Mucosa of stomach (tissue), 1 donor: Measurements from ENCODE around the gene MINDY3.

Experiments
- H3K27me3 ChIP-seq: one replicate; pipeline ENCODE4 v1.7.0; 2013; ENCODE audit warnings: mild to moderate bottlenecking, low read length; ENCODE audit not compliant: control insufficient read depth, insufficient read depth
- H3K36me3 ChIP-seq: one replicate; pipeline ENCODE4 v1.7.0; 2013; ENCODE audit warnings: low read length; ENCODE audit not compliant: control insufficient read depth, insufficient read depth
- H3K4me1 ChIP-seq: one replicate; pipeline ENCODE4 v1.7.0; 2013; ENCODE audit warnings: mild to moderate bottlenecking, low read length; ENCODE audit not compliant: control insufficient read depth, insufficient read depth
- H3K4me3 ChIP-seq: one replicate; pipeline ENCODE4 v1.7.0; 2013; ENCODE audit warnings: low read length
- H3K9ac ChIP-seq: one replicate; pipeline ENCODE4 v1.7.0; 2013; ENCODE audit warnings: mild to moderate bottlenecking, low read length, moderate library complexity
- H3K9me3 ChIP-seq: one replicate; pipeline ENCODE4 v1.7.0; 2013; ENCODE audit warnings: mild to moderate bottlenecking, low read length, moderate library complexity; ENCODE audit not compliant: control insufficient read depth
- donor health status: Pancreatic carcinoma.

MINDY3 gene

GRCh38 chr10:15871823-15872222 is 11.5 kb upstream of the MINDY3 start:
- H3K4me3 ChIP-seq, result no peak overlapping the region
- H3K4me1 ChIP-seq, result peaks cover 2% of the 10 kb centered on the region
- H3K36me3 ChIP-seq, result no peaks in the 10 kb centered on the region
- no peak overlapping the region for H3K9ac ChIP-seq
- no peaks in the 10 kb centered on the region for H3K9me3 ChIP-seq
- H3K27me3 ChIP-seq, result peaks cover 8% of the 10 kb centered on the region

DNA sequence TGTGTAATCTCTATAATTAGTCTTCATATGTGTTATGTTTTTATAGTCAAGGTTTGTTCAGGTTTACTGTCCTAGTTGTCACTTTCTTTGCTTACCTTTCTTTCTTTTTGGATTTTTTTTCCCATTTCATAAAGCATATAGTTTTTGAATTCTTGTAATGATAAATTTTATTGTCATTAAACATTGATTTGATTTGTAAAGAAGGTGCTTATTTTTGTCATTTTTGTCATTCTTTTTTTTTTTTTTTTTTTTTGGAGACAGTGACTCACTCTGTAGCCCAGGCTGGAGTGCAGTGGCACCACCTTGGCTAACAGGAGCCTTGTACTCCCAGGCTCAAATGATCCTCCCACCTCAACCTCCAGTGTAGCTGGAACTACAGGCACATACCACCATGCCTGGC is 9.6 kb upstream of the MINDY3 start:
- H3K27me3 ChIP-seq, result peaks cover 8% of the 10 kb centered on the region
- H3K9me3 ChIP-seq, result no peaks in the 10 kb centered on the region
- peaks cover 6% of the 10 kb centered on the region for H3K4me1 ChIP-seq

GRCh38 chr10:15868006-15868405 is 7.7 kb upstream of the MINDY3 start:
- Histone ChIP-seq H3K9me3 (no peaks in the 10 kb centered on the region), H3K36me3 (no peaks in the 10 kb centered on the region), H3K9ac (no peak overlapping the region), H3K27me3 (peaks cover 8% of the 10 kb centered on the region), H3K4me3 (no peak overlapping the region), H3K4me1 (peaks cover 12% of the 10 kb centered on the region)

More for the DNA sequence above, 9.6 kb upstream of the MINDY3 start:
- Histone ChIP-seq H3K4me3 (no peak overlapping the region), H3K36me3 (no peaks in the 10 kb centered on the region), H3K9ac (no peak overlapping the region)

DNA sequence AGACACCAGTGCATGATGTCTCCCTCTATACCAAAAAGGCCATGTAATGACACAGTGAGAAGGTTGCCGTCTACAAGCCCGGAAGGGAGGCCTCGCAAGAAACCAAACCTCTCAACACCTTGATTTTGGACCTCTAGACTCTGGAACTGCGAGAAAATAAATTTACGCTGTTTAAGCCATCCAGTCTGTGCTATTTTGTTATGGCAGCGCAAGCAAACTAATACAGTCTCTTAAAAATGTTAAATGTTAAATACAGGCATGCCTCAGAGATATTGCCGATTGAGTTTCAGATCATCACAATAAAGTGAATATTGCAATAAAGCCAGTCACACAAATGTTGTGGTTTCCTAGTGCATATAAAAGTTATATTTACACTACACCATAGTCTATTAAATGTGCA is 5.0 kb upstream of the MINDY3 start:
- H3K4me1 ChIP-seq, result peaks cover 18% of the 10 kb centered on the region
- H3K9me3 ChIP-seq, result no peaks in the 10 kb centered on the region
- peaks cover 3% of the 10 kb centered on the region for H3K27me3 ChIP-seq
- no peaks in the 10 kb centered on the region for H3K36me3 ChIP-seq
- H3K9ac ChIP-seq, result no peak overlapping the region
- H3K4me3 ChIP-seq, result no peak overlapping the region

- H3K4me3 ChIP-seq, result no peak overlapping the region
- H3K27me3 ChIP-seq, result no peaks in the 10 kb centered on the region
- no peaks in the 10 kb centered on the region for H3K36me3 ChIP-seq
Measured at GRCh38 chr10:15864419-15864818, 4.1 kb upstream of the MINDY3 start.

GRCh38 chr10:15863733-15864132 is 3.4 kb upstream of the MINDY3 start:
- Histone ChIP-seq H3K4me1 (peaks cover 21% of the 10 kb centered on the region), H3K27me3 (no peaks in the 10 kb centered on the region)

More at GRCh38 chr10:15864419-15864818, 4.1 kb upstream of the MINDY3 start:
- no peaks in the 10 kb centered on the region for H3K9me3 ChIP-seq
- H3K9ac ChIP-seq, result no peak overlapping the region
- H3K4me1 ChIP-seq, result peaks cover 18% of the 10 kb centered on the region

DNA sequence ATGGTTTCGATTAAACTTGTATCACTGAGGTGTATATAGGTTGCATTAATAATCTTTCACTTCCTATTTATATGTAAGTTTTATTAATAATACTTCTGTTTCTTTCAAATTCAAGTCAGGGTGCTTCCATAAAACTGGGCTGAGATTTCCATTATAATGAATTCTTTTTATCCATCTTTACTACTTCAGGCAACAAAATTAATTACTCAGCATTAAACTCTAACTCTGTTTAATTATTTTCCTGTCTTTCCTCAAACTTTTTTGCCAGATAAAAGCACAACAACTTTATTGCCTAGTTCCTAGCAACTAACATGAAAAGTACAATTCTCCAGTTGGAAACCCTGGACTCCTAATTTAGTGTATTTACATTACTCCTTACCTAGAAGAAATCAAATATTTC is 3.0 kb upstream of the MINDY3 start:
- H3K4me1 ChIP-seq, result peaks cover 22% of the 10 kb centered on the region
- H3K4me3 ChIP-seq, result no peak overlapping the region
- H3K9ac ChIP-seq, result no peak overlapping the region
- no peaks in the 10 kb centered on the region for H3K36me3 ChIP-seq
- no peaks in the 10 kb centered on the region for H3K27me3 ChIP-seq
- no peaks in the 10 kb centered on the region for H3K9me3 ChIP-seq

More at GRCh38 chr10:15863733-15864132, 3.4 kb upstream of the MINDY3 start:
- no peak overlapping the region for H3K9ac ChIP-seq
- no peak overlapping the region for H3K4me3 ChIP-seq
- no peaks in the 10 kb centered on the region for H3K36me3 ChIP-seq
- H3K9me3 ChIP-seq, result no peaks in the 10 kb centered on the region

GRCh38 chr10:15860692-15861201 is 440 bp upstream of the MINDY3 start:
- Histone ChIP-seq H3K36me3 (no peaks in the 10 kb centered on the region), H3K9ac (peak overlapping the region; percentile 75), H3K9me3 (no peaks in the 10 kb centered on the region), H3K27me3 (no peaks in the 10 kb centered on the region), H3K4me3 (peak overlapping the region; percentile 87), H3K4me1 (peaks cover 22% of the 10 kb centered on the region)

- Histone ChIP-seq H3K36me3 (no peaks in the 10 kb centered on the region), H3K9ac (peak overlapping the region; percentile 75), H3K4me3 (peak overlapping the region; percentile 87), H3K27me3 (no peaks in the 10 kb centered on the region), H3K9me3 (no peaks in the 10 kb centered on the region), H3K4me1 (peaks cover 22% of the 10 kb centered on the region)
Measured at GRCh38 chr10:15859509-15859905, 800 bp downstream of the MINDY3 start.

GRCh38 chr10:15858861-15859281 is 1.4 kb downstream of the MINDY3 start:
- no peak overlapping the region for H3K4me3 ChIP-seq
- H3K9ac ChIP-seq, result no peak overlapping the region
- H3K36me3 ChIP-seq, result no peaks in the 10 kb centered on the region
- H3K27me3 ChIP-seq, result no peaks in the 10 kb centered on the region
- peaks cover 21% of the 10 kb centered on the region for H3K4me1 ChIP-seq
- no peaks in the 10 kb centered on the region for H3K9me3 ChIP-seq

- Histone ChIP-seq H3K27me3 (no peaks in the 10 kb centered on the region), H3K36me3 (no peaks in the 10 kb centered on the region), H3K4me1 (peaks cover 16% of the 10 kb centered on the region), H3K9me3 (no peaks in the 10 kb centered on the region), H3K4me3 (no peak overlapping the region), H3K9ac (no peak overlapping the region)
Measured at GRCh38 chr10:15857107-15857575, 3.2 kb downstream of the MINDY3 start.

GRCh38 chr10:15856328-15857015 is 3.8 kb downstream of the MINDY3 start:
- Histone ChIP-seq H3K9me3 (no peaks in the 10 kb centered on the region), H3K27me3 (no peaks in the 10 kb centered on the region), H3K36me3 (no peaks in the 10 kb centered on the region), H3K4me1 (peaks cover 16% of the 10 kb centered on the region), H3K9ac (no peak overlapping the region), H3K4me3 (no peak overlapping the region)
